Gastrocnemius medialis (tissue), 4 donors: Measurements from ENCODE around the gene TNS3. TPM values are rescaled to one million over a fixed set of nuclear protein-coding genes. Genes with fewer than 3 reads are reported as not detected.

Source experiments
- ATAC-seq, 2 donors: fragments of 150-250 bp; one replicate each; pipeline ENCODE4 v1.9.1; 2016
- DNase-seq, 2 donors: peaks; one replicate each; pipeline ENCODE4 v3.0.0-alpha.2; 2019
- H3K27ac ChIP-seq, 4 donors: fragments of 200-600 bp; sonication (generic); 1 replicate in 1 of 4; 2 replicates in 3 of 4; pipeline ENCODE4 v1.5.1; 2016 to 2018; ENCODE audit warnings: mild to moderate bottlenecking in 2 of 4, moderate library complexity in 1 of 4
- H3K27me3 ChIP-seq, 3 donors: fragments of 200-600 bp; sonication (generic) in 2 of 3; 1 replicate in 1 of 3; 2 replicates in 2 of 3; pipeline versions ENCODE4 v1.5.1 to v1.6.0; 2016 to 2019; ENCODE audit warnings: mild to moderate bottlenecking in 1 of 3, moderate library complexity in 1 of 3
- H3K36me3 ChIP-seq, 2 donors: fragments of 200-600 bp; sonication (generic) in 1 of 2; one replicate each; pipeline ENCODE4 v1.5.1; 2017 to 2018
- H3K4me1 ChIP-seq, 2 donors: fragments of 200-600 bp; sonication (generic) in 1 of 2; one replicate each; pipeline ENCODE4 v1.5.1; 2016 to 2017; ENCODE audit warnings: mild to moderate bottlenecking in 2 of 2
- H3K4me3 ChIP-seq, 4 donors: fragments of 200-600 bp; sonication (generic) in 3 of 4; 1 replicate in 1 of 4; 2 replicates in 3 of 4; pipeline ENCODE4 v1.5.1; 2016 to 2019; ENCODE audit warnings: mild to moderate bottlenecking in 2 of 4
- H3K9me3 ChIP-seq, 3 donors: fragments of 200-600 bp; sonication (generic) in 2 of 3; 1 replicate in 1 of 3; 2 replicates in 2 of 3; pipeline ENCODE4 v1.5.1; 2016 to 2019
- POLR2A ChIP-seq, 2 donors: fragments of 450-650 bp; IDR thresholded peaks; one replicate each; pipeline ENCODE4 v1.6.1; 2017; ENCODE audit warnings: antibody characterized with exemption in 2 of 2, mild to moderate bottlenecking in 2 of 2, moderate library complexity in 2 of 2
- in situ Hi-C, 4 donors: fragments of 200-750 bp; cut with MboI; loops; one replicate each; pipeline versions ENCODE4 v1.15.0 to v1.8.0; 2017; ENCODE audit warnings: low sequenced_read_pairs in 4 of 4
- intact Hi-C: fragments of 100-400 bp; cut with DNase I; formaldehyde crosslinking; loops from one replicate; pipeline ENCODE4 v1.15.1; 2023; ENCODE audit warnings: low total_unique reads
- total RNA-seq, 4 donors: library from RNA; depleted of rRNA; stranded (reverse); fragments of >200 nt; gene quantifications; one replicate each; pipeline versions ENCODE4 v1.1.0 to v1.2.3, GENCODE V29; 2016
- TF ChIP-seq, protein P1 (sequence below), 5 experiments: fragments of 450-650 bp in 3 of 5; fragments of 200-600 bp in 2 of 5; sonication (generic) in 2 of 5; IDR thresholded peaks in 4 of 5; conservative IDR thresholded peaks in 1 of 5; 1 replicate in 4 of 5; 2 replicates in 1 of 5; pipeline ENCODE4 v1.5.1; 2016 to 2019; ENCODE audit warnings: antibody characterized with exemption in 5 of 5, mild to moderate bottlenecking in 3 of 5, moderate library complexity in 3 of 5

TNS3 gene
- total RNA-seq, 4 donors from 2014 or later, result 39.4 to 64.3 (median 50.5) TPM

DNA sequence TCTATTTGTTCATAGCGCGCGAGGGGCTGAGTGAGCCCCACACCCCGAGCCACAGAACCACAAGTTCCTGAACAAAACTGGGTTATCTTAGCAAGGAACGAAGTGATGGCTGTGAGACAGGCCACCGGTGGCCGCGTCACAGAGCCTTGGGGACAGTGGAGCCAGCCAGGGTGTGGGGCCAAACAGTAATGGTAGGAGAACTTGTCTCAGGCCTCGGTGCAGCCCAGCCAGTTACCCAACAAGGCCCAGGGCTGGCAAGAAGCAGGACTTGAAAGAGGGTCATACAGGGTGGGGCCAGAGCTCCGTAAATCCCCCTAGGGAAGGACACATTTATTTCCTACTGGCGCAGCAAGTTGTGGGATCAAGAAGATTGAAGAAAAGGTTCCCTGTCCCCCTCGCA, 39.4 kb upstream of the TNS3 start:
- no peak for DNase-seq
- Histone ChIP-seq H3K9me3 (no peaks in the 10 kb centered on the region), H3K27me3 (no peaks in the 10 kb centered on the region), H3K36me3 (no peaks in the 10 kb centered on the region), H3K4me1 (no peaks in the 10 kb centered on the region), H3K4me3 (no peak overlapping the region), H3K27ac (peak overlapping the region in 1 of 4 donors; percentile 32)
- in situ Hi-C loops (no loop called here), intact Hi-C loops (no loop called here)
- TF ChIP-seq, protein P1, sequence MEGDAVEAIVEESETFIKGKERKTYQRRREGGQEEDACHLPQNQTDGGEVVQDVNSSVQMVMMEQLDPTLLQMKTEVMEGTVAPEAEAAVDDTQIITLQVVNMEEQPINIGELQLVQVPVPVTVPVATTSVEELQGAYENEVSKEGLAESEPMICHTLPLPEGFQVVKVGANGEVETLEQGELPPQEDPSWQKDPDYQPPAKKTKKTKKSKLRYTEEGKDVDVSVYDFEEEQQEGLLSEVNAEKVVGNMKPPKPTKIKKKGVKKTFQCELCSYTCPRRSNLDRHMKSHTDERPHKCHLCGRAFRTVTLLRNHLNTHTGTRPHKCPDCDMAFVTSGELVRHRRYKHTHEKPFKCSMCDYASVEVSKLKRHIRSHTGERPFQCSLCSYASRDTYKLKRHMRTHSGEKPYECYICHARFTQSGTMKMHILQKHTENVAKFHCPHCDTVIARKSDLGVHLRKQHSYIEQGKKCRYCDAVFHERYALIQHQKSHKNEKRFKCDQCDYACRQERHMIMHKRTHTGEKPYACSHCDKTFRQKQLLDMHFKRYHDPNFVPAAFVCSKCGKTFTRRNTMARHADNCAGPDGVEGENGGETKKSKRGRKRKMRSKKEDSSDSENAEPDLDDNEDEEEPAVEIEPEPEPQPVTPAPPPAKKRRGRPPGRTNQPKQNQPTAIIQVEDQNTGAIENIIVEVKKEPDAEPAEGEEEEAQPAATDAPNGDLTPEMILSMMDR (IDR thresholded peaks at IDR 0.05 in 4 of 5, conservative IDR thresholded peaks at IDR 0.05 in 1 of 5), result no peak
- TF ChIP-seq POLR2A (IDR thresholded peaks at IDR 0.05), result no peak
- no peak for ATAC-seq

GRCh38 chr7:47619806-47620205, 37.9 kb upstream of the TNS3 start:
- H3K4me3 ChIP-seq, result no peak overlapping the region
- H3K4me1 ChIP-seq, result no peaks in the 10 kb centered on the region
- no peak overlapping the region for H3K27ac ChIP-seq
- no peak for DNase-seq
- in situ Hi-C loops (no loop called here), intact Hi-C loops (no loop called here)
- no peaks in the 10 kb centered on the region for H3K9me3 ChIP-seq
- no peak for ATAC-seq
- no peak for TF ChIP-seq POLR2A (IDR thresholded peaks at IDR 0.05)
- TF ChIP-seq, protein P1 (IDR thresholded peaks at IDR 0.05 in 4 of 5, conservative IDR thresholded peaks at IDR 0.05 in 1 of 5), result no peak
- no peaks in the 10 kb centered on the region for H3K27me3 ChIP-seq
- H3K36me3 ChIP-seq, result no peaks in the 10 kb centered on the region

DNA sequence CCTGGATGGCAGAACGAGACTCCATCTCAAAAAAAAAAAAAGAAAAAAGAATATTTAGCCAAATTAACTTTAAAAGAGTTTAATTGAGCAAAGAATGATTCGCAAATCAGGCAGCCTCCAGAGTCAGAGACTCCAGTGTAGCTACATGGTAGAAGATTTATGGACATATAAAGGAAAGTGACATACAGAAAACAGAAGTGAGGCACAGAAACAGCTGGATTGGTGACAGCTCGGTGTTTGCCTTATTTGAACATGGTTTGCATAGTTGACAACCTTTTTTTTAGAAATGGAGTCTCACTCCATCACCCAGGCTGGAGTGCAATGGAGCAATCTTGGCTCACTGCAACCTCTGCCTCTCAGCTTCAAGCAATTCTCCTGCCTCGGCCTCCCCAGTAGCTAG, 35.2 kb upstream of the TNS3 start:
- in situ Hi-C loops (no loop called here), intact Hi-C loops (no loop called here)
- no peak for TF ChIP-seq POLR2A (IDR thresholded peaks at IDR 0.05)
- TF ChIP-seq, protein P1 (IDR thresholded peaks at IDR 0.05 in 4 of 5, conservative IDR thresholded peaks at IDR 0.05 in 1 of 5), result no peak
- H3K4me1 ChIP-seq, result no peaks in the 10 kb centered on the region
- H3K36me3 ChIP-seq, result no peaks in the 10 kb centered on the region
- H3K9me3 ChIP-seq, result no peaks in the 10 kb centered on the region
- DNase-seq (no peak), ATAC-seq (no peak)
- H3K4me3 ChIP-seq, result no peak overlapping the region
- no peak overlapping the region for H3K27ac ChIP-seq
- H3K27me3 ChIP-seq, result no peaks in the 10 kb centered on the region

GRCh38 chr7:47614450-47614849, 32.5 kb upstream of the TNS3 start:
- in situ Hi-C loops (no loop called here), intact Hi-C loops (no loop called here)
- ATAC-seq, result no peak
- TF ChIP-seq POLR2A (IDR thresholded peaks at IDR 0.05), result no peak
- TF ChIP-seq, protein P1 (IDR thresholded peaks at IDR 0.05 in 4 of 5, conservative IDR thresholded peaks at IDR 0.05 in 1 of 5), result no peak
- no peaks in the 10 kb centered on the region for H3K27me3 ChIP-seq
- no peaks in the 10 kb centered on the region for H3K9me3 ChIP-seq
- H3K27ac ChIP-seq, result no peak overlapping the region
- peaks cover 11 to 13% of the 10 kb centered on the region in 2 donors for H3K4me1 ChIP-seq
- no peaks in the 10 kb centered on the region for H3K36me3 ChIP-seq
- no peak for DNase-seq
- H3K4me3 ChIP-seq, result no peak overlapping the region

DNA sequence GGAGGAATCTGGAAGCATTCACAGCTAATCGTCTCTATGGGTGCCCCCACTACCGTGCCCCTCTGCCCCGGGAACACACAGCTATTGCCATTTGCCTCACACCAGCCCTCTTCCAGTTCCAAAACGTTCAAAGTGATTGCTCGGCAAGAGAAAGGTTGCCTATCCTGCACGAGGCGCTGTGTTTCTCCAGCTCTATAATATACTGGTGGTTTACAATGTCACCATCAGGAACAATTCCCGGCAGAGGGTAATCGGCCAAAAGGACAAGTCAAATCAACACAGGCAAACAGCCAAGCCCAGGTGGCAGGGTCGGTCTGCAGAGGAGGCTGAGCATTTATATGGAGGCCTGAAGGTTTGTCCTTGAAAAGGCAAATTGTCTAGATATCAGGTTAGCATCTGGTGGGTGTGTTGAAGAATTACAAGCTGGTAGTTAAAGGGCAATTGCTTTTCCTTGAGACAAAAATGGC, 29.2 kb upstream of the TNS3 start:
- Histone ChIP-seq H3K9me3 (no peaks in the 10 kb centered on the region), H3K27ac (peak overlapping the region in 3 of 4 donors; percentile 36 to 61 (median 56)), H3K27me3 (no peaks in the 10 kb centered on the region), H3K4me3 (no peak overlapping the region), H3K36me3 (no peaks in the 10 kb centered on the region), H3K4me1 (peaks cover 11 to 13% of the 10 kb centered on the region in 2 donors)
- no peak for DNase-seq
- ATAC-seq, result no peak
- in situ Hi-C loops (no loop called here), intact Hi-C loops (no loop called here)
- TF ChIP-seq POLR2A (IDR thresholded peaks at IDR 0.05), result no peak
- TF ChIP-seq, protein P1 (IDR thresholded peaks at IDR 0.05 in 4 of 5, conservative IDR thresholded peaks at IDR 0.05 in 1 of 5), result no peak
